Kidney (tissue), 22 donors: ENCODE data around the gene SHH. TPM values are rescaled to one million over a fixed set of nuclear protein-coding genes. Genes with fewer than 3 reads are reported as not detected.

Experiments
- DNase-seq, 5 donors: peaks; one replicate each; pipeline ENCODE4 v3.0.0-alpha.2; 2013 to 2020
- FAIRE-seq: peaks from 2 replicates; lab custom pipeline; 2012; peaks lifted over from hg19 to GRCh38; lab: Jason Lieb, UNC
- H3K27ac ChIP-seq, 2 donors: one replicate each; pipeline ENCODE4 v1.7.0; 2013; ENCODE audit warnings: low read depth in 2 of 2, low read length in 2 of 2, inconsistent platforms in 1 of 2
- H3K27me3 ChIP-seq: one replicate; pipeline ENCODE4 v1.7.1; 2013; ENCODE audit warnings: low read length, inconsistent platforms; ENCODE audit not compliant: control insufficient read depth, insufficient read depth
- H3K36me3 ChIP-seq, 3 donors: one replicate each; pipeline versions ENCODE4 v1.7.0 to v1.7.1; 2013; ENCODE audit warnings: low read length in 3 of 3, control low read depth in 1 of 3, inconsistent platforms in 1 of 3; ENCODE audit not compliant: insufficient read depth in 3 of 3, control insufficient read depth in 2 of 3
- H3K4me1 ChIP-seq, 3 donors: one replicate each; pipeline versions ENCODE4 v1.7.0 to v1.7.1; 2013; ENCODE audit warnings: low read length in 3 of 3, inconsistent platforms in 1 of 3, low read depth in 1 of 3; ENCODE audit not compliant: control insufficient read depth in 2 of 3, insufficient read depth in 2 of 3
- H3K4me3 ChIP-seq, 3 donors: one replicate each; pipeline versions ENCODE4 v1.7.0 to v1.8.1; 2013; ENCODE audit warnings: low read length in 3 of 3, control low read depth in 1 of 3, inconsistent platforms in 1 of 3
- H3K9ac ChIP-seq, 3 donors: one replicate each; pipeline versions ENCODE4 v1.7.0 to v1.7.1; 2013; ENCODE audit warnings: low read length in 3 of 3, control low read depth in 1 of 3, inconsistent platforms in 1 of 3
- H3K9me3 ChIP-seq, 3 donors: one replicate each; pipeline versions ENCODE4 v1.7.0 to v1.7.1; 2013; ENCODE audit warnings: low read length in 3 of 3, control low read depth in 1 of 3, inconsistent platforms in 1 of 3; ENCODE audit not compliant: control insufficient read depth in 2 of 3, insufficient read depth in 1 of 3
- CTCF ChIP-seq: IDR thresholded peaks from 3 replicates; pipeline ENCODE4 v1.5.1; 2012; ENCODE audit warnings: mild to moderate bottlenecking, moderate library complexity, borderline replicate concordance; ENCODE audit not compliant: insufficient read depth; ENCODE audit errors: extremely low read depth
- intact Hi-C: fragments of 100-400 bp; cut with DNase I; formaldehyde crosslinking; loops from one replicate; pipeline ENCODE4 v1.11.1; 2022
- long read RNA-seq, 10 donors: library from polyadenylated mRNA in 1 of 10; unstranded in 1 of 10; transcript quantifications; one replicate each; pipeline ENCODE4 v2.0.0 and lab custom pipeline, GENCODE V29; 2021 to 2026
- polyA plus RNA-seq: library from polyadenylated mRNA; stranded (reverse); fragments of 350-450 nt; fragmentation: Illumina TruSeq; extraction: RNeasy Lipid Tissue Mini Kit (QIAGEN cat#74804); gene quantifications from one replicate; pipeline ENCODE4 v1.2.3, GENCODE V29; 2014; ENCODE audit warnings: low read depth, low replicate concordance; ENCODE audit not compliant: insufficient read depth
- total RNA-seq: library from RNA; stranded (reverse); fragmentation: NEBNext Ultra II Directional; extraction: Animal tissue kit (Norgen Biotek cat#: 25700); gene quantifications from one replicate; pipeline ENCODE4 v1.2.1, GENCODE V29; 2021
- donor health status: control.
- donor health status: control.
- donor health status: control.
- donor health status: control.
- donor health status: control.
- donor health status: DM: yes; HTN: yes; CAD: no.
- donor health status: Normal renal cell carcinoma (clear cell type).

The SHH gene
- total RNA-seq (15.2 TPM), polyA plus RNA-seq (2.0 TPM)
- long read RNA-seq, donor 1 = 0 reads
- long read RNA-seq, donor 2, full-length matches to known transcripts = 1 of 1 reads
- long read RNA-seq, donor 2, partial matches to known transcripts = 0 of 1 reads
- long read RNA-seq, donor 2, other reads (novel, unspliced or antisense) = 0 of 1 reads
- long read RNA-seq, donor 3 = 0 reads
- long read RNA-seq, donor 4, full-length matches to known transcripts = 1 of 1 reads
- long read RNA-seq, donor 4, partial matches to known transcripts = 0 of 1 reads
- long read RNA-seq, donor 4, other reads (novel, unspliced or antisense) = 0 of 1 reads
- long read RNA-seq, donor 5 = 0 reads
- long read RNA-seq, donor 6 = 0 reads
- long read RNA-seq, donor 7, partial matches to known transcripts = 0 of 7 reads
- long read RNA-seq, donor 7, other reads (novel, unspliced or antisense) = 7 of 7 reads
- long read RNA-seq, donor 8, full-length matches to known transcripts = 1 of 1 reads
- long read RNA-seq, donor 8, partial matches to known transcripts = 0 of 1 reads
- long read RNA-seq, donor 8, other reads (novel, unspliced or antisense) = 0 of 1 reads
- long read RNA-seq, donor 9 = 0 reads
- long read RNA-seq, donor 10, full-length matches to known transcripts = 1 of 1 reads
- long read RNA-seq, donor 10, partial matches to known transcripts = 0 of 1 reads
- long read RNA-seq, donor 10, other reads (novel, unspliced or antisense) = 0 of 1 reads

GRCh38 chr7:155811895-155812761, at the start of gene SHH:
TSS of gene SHH (minus strand) at chr7:155812463. CDS start at chr7:155812122, 341 bp downstream.
- TF ChIP-seq CTCF = no peak
- peaks cover 32% of the 10 kb centered on the region for H3K27me3 ChIP-seq
- no peak within 1 kb of the TSS for H3K9ac ChIP-seq
- H3K36me3 ChIP-seq = no peaks in the 10 kb centered on the region
- peak within 1 kb of the TSS in 1 of 3 donors; percentile 22 for H3K4me3 ChIP-seq
- FAIRE-seq (no peak), DNase-seq (peak in 4 of 5 donors; percentile 26 to 75 (median 38))
- no peak within 1 kb of the TSS for H3K27ac ChIP-seq
- H3K9me3 ChIP-seq = no peaks in the 10 kb centered on the region
- peaks cover 0 to 13% (median 0%) of the 10 kb centered on the region in 3 donors for H3K4me1 ChIP-seq
- intact Hi-C loops = no loop called here

DNA sequence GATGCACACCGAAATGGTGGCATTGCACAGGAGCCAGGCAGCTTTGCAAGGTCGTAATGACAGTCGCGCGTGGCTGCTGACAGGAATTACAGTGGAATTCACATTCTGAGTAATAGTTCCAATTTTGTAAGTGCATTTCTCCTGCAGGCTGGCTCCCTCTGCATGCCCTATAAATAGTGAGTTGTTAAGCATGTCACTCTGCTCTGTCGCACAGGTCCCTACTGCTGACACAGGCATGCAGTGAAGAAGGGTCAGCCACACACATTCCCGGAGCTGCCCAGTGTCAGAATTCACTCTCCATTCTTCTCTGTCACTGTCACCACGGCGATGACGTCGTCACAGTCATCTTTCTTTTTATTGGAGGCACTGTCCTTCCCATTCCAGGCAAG, 49.2 kb upstream of the SHH start:
- TF ChIP-seq CTCF = no peak
- FAIRE-seq = no peak
- peak in 4 of 5 donors; percentile 10 to 26 (median 18) for DNase-seq
- H3K4me1 ChIP-seq = peaks cover 0 to 3% (median 0%) of the 10 kb centered on the region in 3 donors
- H3K27ac ChIP-seq = no peak overlapping the region
- H3K36me3 ChIP-seq = no peaks in the 10 kb centered on the region
- intact Hi-C loops = no loop called here
- H3K9me3 ChIP-seq = peaks cover 0 to 3% (median 0%) of the 10 kb centered on the region in 3 donors
- H3K4me3 ChIP-seq = no peak overlapping the region
- H3K27me3 ChIP-seq = no peaks in the 10 kb centered on the region
- H3K9ac ChIP-seq = no peak overlapping the region

GRCh38 chr7:155860840-155861479, 48.7 kb upstream of the SHH start:
- Histone ChIP-seq H3K27ac (no peak overlapping the region), H3K36me3 (no peaks in the 10 kb centered on the region), H3K9me3 (peaks cover 0 to 3% (median 0%) of the 10 kb centered on the region in 3 donors), H3K27me3 (no peaks in the 10 kb centered on the region), H3K4me1 (peaks cover 0 to 3% (median 0%) of the 10 kb centered on the region in 3 donors), H3K9ac (no peak overlapping the region), H3K4me3 (no peak overlapping the region)
- DNase-seq (peak; percentile 14 to 90 (median 33)), FAIRE-seq (no peak)
- TF ChIP-seq CTCF = no peak
- intact Hi-C loops = no loop called here
